Skeletal muscle tissue (tissue), 4 donors: ENCODE data around the gene ATP5ME. TPM values are rescaled to one million over a fixed set of nuclear protein-coding genes. Genes with fewer than 3 reads are reported as not detected.

Experiments used
- H3K27ac ChIP-seq: one replicate; pipeline ENCODE4 v1.7.0; 2013; ENCODE audit warnings: mild to moderate bottlenecking, low read depth, low read length, inconsistent platforms
- H3K27me3 ChIP-seq, 3 donors: one replicate each; pipeline ENCODE4 v1.7.0; 2013; ENCODE audit warnings: low read length in 3 of 3; ENCODE audit not compliant: control insufficient read depth in 3 of 3, insufficient read depth in 3 of 3
- H3K36me3 ChIP-seq, 3 donors: one replicate each; pipeline ENCODE4 v1.7.0; 2013; ENCODE audit warnings: low read length in 3 of 3; ENCODE audit not compliant: control insufficient read depth in 3 of 3, insufficient read depth in 3 of 3
- H3K4me1 ChIP-seq, 3 donors: one replicate each; pipeline ENCODE4 v1.7.0; 2013; ENCODE audit warnings: low read length in 3 of 3, mild to moderate bottlenecking in 3 of 3; ENCODE audit not compliant: control insufficient read depth in 3 of 3, insufficient read depth in 3 of 3
- H3K4me3 ChIP-seq, 3 donors: one replicate each; pipeline ENCODE4 v1.7.0; 2013; ENCODE audit warnings: low read length in 3 of 3
- H3K9ac ChIP-seq, 3 donors: one replicate each; pipeline ENCODE4 v1.7.0; 2013; ENCODE audit warnings: low read length in 3 of 3, mild to moderate bottlenecking in 3 of 3, moderate library complexity in 2 of 3, low read depth in 1 of 3
- H3K9me3 ChIP-seq, 3 donors: one replicate each; pipeline ENCODE4 v1.7.0; 2013; ENCODE audit warnings: low read length in 3 of 3; ENCODE audit not compliant: control insufficient read depth in 3 of 3
- total RNA-seq: library from RNA; depleted of rRNA; stranded (reverse); fragments of >200 nt; gene quantifications from one replicate; pipeline ENCODE4 v1.2.3, GENCODE V29; 2014
- donor health status: Osteomylitis.

The ATP5ME gene
- total RNA-seq, 1 donor from 2014 or later = 220 TPM

DNA sequence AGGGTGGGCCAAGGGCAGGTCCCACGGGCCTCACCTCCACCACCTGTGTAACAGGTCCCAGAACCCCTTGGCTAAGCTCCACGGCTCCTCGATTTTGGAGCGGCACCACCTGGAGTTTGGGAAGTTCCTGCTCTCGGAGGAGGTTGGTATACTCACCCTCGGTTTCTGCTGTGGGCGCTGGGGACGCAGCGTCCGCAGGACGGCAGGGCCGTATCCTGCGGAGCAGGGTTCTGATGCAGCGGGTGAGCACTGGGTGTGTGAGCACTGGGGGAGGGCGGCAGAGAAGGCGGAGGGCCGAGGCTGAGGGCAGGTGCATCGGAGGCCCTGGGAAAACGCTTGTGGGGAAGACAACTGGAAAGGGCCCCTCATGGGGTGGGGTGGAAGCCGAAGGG is 11.0 kb downstream of the ATP5ME start:
- Histone ChIP-seq H3K9ac (peak overlapping the region in 1 of 3 donors; percentile 57), H3K4me1 (no peaks in the 10 kb centered on the region), H3K9me3 (no peaks in the 10 kb centered on the region), H3K4me3 (peak overlapping the region in 2 of 3 donors; percentile 9 to 52), H3K27ac (no peak overlapping the region), H3K27me3 (peaks cover 41 to 67% (median 44%) of the 10 kb centered on the region in 3 donors), H3K36me3 (no peaks in the 10 kb centered on the region)

GRCh38 chr4:661881-662761 is 12.0 kb downstream of the ATP5ME start:
- Histone ChIP-seq H3K36me3 (no peaks in the 10 kb centered on the region), H3K27ac (no peak overlapping the region), H3K9me3 (no peaks in the 10 kb centered on the region), H3K4me3 (no peak overlapping the region), H3K4me1 (no peaks in the 10 kb centered on the region), H3K9ac (no peak overlapping the region), H3K27me3 (peaks cover 42 to 66% (median 45%) of the 10 kb centered on the region in 3 donors)

GRCh38 chr4:661231-661630 is 12.8 kb downstream of the ATP5ME start:
- Histone ChIP-seq H3K4me1 (no peaks in the 10 kb centered on the region), H3K27ac (no peak overlapping the region), H3K36me3 (no peaks in the 10 kb centered on the region), H3K4me3 (no peak overlapping the region), H3K9me3 (no peaks in the 10 kb centered on the region), H3K27me3 (peaks cover 37 to 68% (median 44%) of the 10 kb centered on the region in 3 donors), H3K9ac (no peak overlapping the region)

DNA sequence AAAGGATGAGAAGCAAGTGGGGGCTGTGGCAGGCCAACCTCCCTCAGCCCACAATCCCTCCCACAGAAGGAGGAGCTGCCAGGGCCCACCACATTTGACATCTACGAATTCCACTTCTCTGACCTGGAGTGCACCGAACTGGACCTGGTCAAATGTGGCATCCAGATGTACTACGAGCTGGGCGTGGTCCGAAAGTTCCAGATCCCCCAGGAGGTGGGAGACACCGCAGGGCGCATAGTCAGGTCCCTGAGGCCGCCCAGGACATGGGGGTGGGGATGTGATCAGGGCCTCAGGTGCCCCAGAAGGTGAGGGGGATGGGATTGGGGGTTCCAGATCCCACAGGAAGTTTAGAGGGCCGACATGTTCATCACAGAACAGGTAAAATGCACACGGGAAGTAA is 13.7 kb downstream of the ATP5ME start:
- Histone ChIP-seq H3K9me3 (no peaks in the 10 kb centered on the region), H3K27ac (no peak overlapping the region), H3K27me3 (peaks cover 34 to 67% (median 45%) of the 10 kb centered on the region in 3 donors), H3K36me3 (no peaks in the 10 kb centered on the region), H3K4me3 (no peak overlapping the region), H3K4me1 (no peaks in the 10 kb centered on the region), H3K9ac (no peak overlapping the region)

GRCh38 chr4:659851-660250 is 14.2 kb downstream of the ATP5ME start:
- H3K27me3 ChIP-seq = peaks cover 35 to 67% (median 47%) of the 10 kb centered on the region in 3 donors
- H3K9me3 ChIP-seq = no peaks in the 10 kb centered on the region
- H3K4me3 ChIP-seq = no peak overlapping the region
- no peaks in the 10 kb centered on the region for H3K36me3 ChIP-seq
- no peak overlapping the region for H3K27ac ChIP-seq
- no peaks in the 10 kb centered on the region for H3K4me1 ChIP-seq
- H3K9ac ChIP-seq = no peak overlapping the region

GRCh38 chr4:658681-659667 is 15.1 kb downstream of the ATP5ME start:
- no peaks in the 10 kb centered on the region for H3K9me3 ChIP-seq
- H3K36me3 ChIP-seq = no peaks in the 10 kb centered on the region
- H3K4me1 ChIP-seq = no peaks in the 10 kb centered on the region
- no peak overlapping the region for H3K27ac ChIP-seq
- peaks cover 39 to 66% (median 48%) of the 10 kb centered on the region in 3 donors for H3K27me3 ChIP-seq
- H3K9ac ChIP-seq = no peak overlapping the region
- H3K4me3 ChIP-seq = no peak overlapping the region

DNA sequence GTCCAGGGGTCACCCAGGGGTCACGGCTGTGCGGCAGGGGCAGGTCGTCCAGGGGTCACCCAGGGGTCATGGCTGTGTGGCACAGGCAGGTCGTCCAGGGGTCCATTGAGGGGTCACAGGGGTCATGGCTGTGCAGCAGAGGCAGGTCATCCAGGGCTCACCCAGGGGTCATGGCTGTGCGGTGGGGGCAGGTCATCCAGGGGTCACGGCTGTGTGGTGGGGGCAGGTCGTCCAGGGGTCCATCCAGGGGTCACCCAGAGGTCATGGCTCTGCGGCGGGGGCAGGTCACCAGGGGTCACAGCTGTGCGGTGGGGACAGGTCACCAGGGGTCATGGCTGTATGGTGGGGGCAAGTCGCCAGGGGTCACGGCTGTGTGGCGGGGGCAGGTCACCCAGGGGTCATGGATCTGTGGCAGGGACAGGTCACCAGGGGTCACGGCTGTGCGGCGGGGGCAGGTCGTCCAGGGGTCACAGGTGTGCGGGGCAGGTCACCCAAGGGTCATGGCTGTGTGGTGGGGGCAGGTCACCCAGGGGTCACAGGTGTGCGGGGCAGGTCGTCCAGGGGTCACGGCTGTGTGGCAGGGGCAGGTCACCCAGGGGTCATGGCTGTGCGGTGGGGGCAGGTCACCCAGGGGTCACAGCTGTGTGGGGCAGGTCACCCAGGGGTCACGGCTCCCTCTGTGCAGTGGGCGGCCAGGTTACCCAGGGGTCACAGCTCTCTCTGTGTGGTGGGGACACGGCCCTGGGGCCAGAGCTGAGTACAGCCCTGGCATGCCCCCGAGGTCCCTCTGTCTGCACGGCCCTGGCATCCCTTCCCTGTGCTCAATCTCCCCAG is 16.0 kb downstream of the ATP5ME start:
- H3K4me1 ChIP-seq = no peaks in the 10 kb centered on the region
- H3K9ac ChIP-seq = no peak overlapping the region
- no peak overlapping the region for H3K4me3 ChIP-seq
- H3K9me3 ChIP-seq = no peaks in the 10 kb centered on the region
- no peak overlapping the region for H3K27ac ChIP-seq
- no peaks in the 10 kb centered on the region for H3K36me3 ChIP-seq
- peaks cover 35 to 63% (median 39%) of the 10 kb centered on the region in 3 donors for H3K27me3 ChIP-seq

GRCh38 chr4:657338-657833 is 16.7 kb downstream of the ATP5ME start:
- H3K36me3 ChIP-seq = no peaks in the 10 kb centered on the region
- no peaks in the 10 kb centered on the region for H3K4me1 ChIP-seq
- no peak overlapping the region for H3K27ac ChIP-seq
- no peak overlapping the region for H3K9ac ChIP-seq
- peaks cover 31 to 57% (median 35%) of the 10 kb centered on the region in 3 donors for H3K27me3 ChIP-seq
- no peaks in the 10 kb centered on the region for H3K9me3 ChIP-seq
- no peak overlapping the region for H3K4me3 ChIP-seq
